Measurements from ENCODE around the gene SMCR8. TPM values are rescaled to one million over a fixed set of nuclear protein-coding genes. Genes with fewer than 3 reads are reported as not detected.

SMCR8 gene
- total RNA-seq, 3 donors from 2014 or later (not counting 1 experiment from before 2014, with no cell fraction given) = 33.5 to 48.5 (median 39.2) TPM

GRCh38 chr17:18315961-18316360 lies 868 bp downstream of the SMCR8 start:
- peaks cover 28% of the 10 kb centered on the region for H3K36me3 ChIP-seq (ENCODE audit: control insufficient read depth, insufficient read depth, low read length)
- peaks cover 64% of the 10 kb centered on the region for H3K4me1 ChIP-seq (ENCODE audit: control insufficient read depth, insufficient read depth, low read length)
- no peaks in the 10 kb centered on the region for H3K9me3 ChIP-seq (ENCODE audit: control insufficient read depth, insufficient read depth, low read length)
- no peak for DNase-seq
- peak overlapping the region; percentile 89 for H3K27ac ChIP-seq (ENCODE audit: low read length)
- peaks cover 81 to 83% of the 10 kb centered on the region in 2 donors for H3K4me1 Mint-ChIP-seq
- no peaks in the 10 kb centered on the region for H3K9me3 Mint-ChIP-seq
- ATAC-seq = no peak
- peak overlapping the region; percentile 91 to 99 for H3K27ac Mint-ChIP-seq
- 77% methylated on average over 11 of the region's 11 CpGs for WGBS (ENCODE audit: insufficient coverage)
- no peaks in the 10 kb centered on the region for H3K36me3 Mint-ChIP-seq
- H3K4me3 ChIP-seq (ENCODE audit: low read length) = peak overlapping the region; percentile 81
- no peaks in the 10 kb centered on the region for H3K27me3 Mint-ChIP-seq (ENCODE audit: low read depth in 2 of 2)
- TF ChIP-seq, protein P1, sequence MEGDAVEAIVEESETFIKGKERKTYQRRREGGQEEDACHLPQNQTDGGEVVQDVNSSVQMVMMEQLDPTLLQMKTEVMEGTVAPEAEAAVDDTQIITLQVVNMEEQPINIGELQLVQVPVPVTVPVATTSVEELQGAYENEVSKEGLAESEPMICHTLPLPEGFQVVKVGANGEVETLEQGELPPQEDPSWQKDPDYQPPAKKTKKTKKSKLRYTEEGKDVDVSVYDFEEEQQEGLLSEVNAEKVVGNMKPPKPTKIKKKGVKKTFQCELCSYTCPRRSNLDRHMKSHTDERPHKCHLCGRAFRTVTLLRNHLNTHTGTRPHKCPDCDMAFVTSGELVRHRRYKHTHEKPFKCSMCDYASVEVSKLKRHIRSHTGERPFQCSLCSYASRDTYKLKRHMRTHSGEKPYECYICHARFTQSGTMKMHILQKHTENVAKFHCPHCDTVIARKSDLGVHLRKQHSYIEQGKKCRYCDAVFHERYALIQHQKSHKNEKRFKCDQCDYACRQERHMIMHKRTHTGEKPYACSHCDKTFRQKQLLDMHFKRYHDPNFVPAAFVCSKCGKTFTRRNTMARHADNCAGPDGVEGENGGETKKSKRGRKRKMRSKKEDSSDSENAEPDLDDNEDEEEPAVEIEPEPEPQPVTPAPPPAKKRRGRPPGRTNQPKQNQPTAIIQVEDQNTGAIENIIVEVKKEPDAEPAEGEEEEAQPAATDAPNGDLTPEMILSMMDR (IDR thresholded peaks at IDR 0.05) = no peak
- intact Hi-C loops (cut with micrococcal nuclease) = loop anchor here (1.0 to 2.0 kb wide), 2 partner anchors 55 to 91 kb away; partner anchors contain the start of genes LLGL1 and MIEF2
- no peaks in the 10 kb centered on the region for H3K27me3 ChIP-seq (ENCODE audit: control insufficient read depth, insufficient read depth, low read length)
- H3K4me3 Mint-ChIP-seq = peak overlapping the region; percentile 97

DNA sequence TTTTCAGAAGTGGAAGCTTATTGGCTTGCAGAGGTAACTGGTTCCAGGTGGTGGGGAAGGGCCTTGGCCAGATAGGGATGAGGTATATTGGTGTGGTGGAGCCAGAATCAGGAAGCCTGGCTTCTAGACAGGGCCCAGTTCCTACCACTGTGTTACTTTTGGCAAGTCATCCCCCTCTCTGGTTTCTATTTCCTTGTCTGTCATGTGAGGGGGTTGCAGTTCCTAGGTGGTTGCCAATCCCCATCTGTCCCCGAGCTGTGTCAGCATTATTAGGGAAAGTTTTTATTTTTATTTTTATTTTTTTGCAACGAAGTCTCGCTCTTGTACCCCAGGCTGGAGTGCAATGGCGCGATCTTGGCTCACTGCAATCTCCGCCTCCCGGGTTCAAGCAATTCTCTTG lies 3.0 kb downstream of the SMCR8 start:
- DNase-seq = no peak
- Mint-ChIP-seq H3K27me3 (ENCODE audit: low read depth in 2 of 2) (no peaks in the 10 kb centered on the region), H3K36me3 (no peaks in the 10 kb centered on the region), H3K4me1 (peaks cover 71 to 79% of the 10 kb centered on the region in 2 donors), H3K27ac (no peak overlapping the region), H3K4me3 (no peak overlapping the region), H3K9me3 (no peaks in the 10 kb centered on the region)
- TF ChIP-seq, protein P1 (IDR thresholded peaks at IDR 0.05) = no peak
- intact Hi-C loops (cut with micrococcal nuclease) = no loop called here
- Histone ChIP-seq H3K36me3 (ENCODE audit: control insufficient read depth, insufficient read depth, low read length) (peaks cover 35% of the 10 kb centered on the region), H3K9me3 (ENCODE audit: control insufficient read depth, insufficient read depth, low read length) (no peaks in the 10 kb centered on the region), H3K27ac (ENCODE audit: low read length) (no peak overlapping the region), H3K4me1 (ENCODE audit: control insufficient read depth, insufficient read depth, low read length) (peaks cover 64% of the 10 kb centered on the region), H3K27me3 (ENCODE audit: control insufficient read depth, insufficient read depth, low read length) (no peaks in the 10 kb centered on the region), H3K4me3 (ENCODE audit: low read length) (no peak overlapping the region)
- no peak for ATAC-seq
- 90% methylated on average over 6 of the region's 7 CpGs for WGBS (ENCODE audit: insufficient coverage)

DNA sequence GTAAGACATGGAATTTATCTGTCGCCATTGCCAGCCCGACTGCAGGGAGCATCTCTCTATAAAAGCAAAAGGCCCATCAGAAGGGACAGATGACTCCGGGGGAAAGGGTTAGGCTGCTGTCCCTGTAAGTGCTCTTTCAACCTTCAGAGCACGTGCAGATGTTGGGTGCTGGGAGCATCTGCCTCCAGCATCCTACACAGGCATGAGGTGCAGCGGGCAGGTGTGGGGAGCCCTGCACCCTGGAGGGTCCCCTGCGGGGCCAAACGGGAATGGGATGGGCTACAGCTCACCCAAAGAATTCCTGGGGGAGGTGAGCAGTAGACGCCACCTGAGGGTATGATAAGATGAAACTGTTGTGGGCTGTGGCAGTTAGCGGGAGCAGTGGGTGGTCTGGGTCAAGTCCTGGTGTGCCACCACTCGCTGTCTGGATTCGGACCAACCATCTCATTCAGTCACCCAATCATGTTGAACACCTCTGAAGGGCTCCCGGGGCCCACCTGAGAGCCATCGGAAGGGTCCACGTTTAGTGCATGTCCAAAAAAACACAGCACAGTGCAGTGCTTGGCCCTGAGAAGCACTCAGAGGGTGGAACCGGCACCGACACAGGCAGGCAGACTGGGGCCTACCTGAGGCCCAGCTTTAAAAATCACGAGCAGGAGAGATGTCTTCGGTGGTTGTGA lies 3.8 kb downstream of the SMCR8 start:
- DNase-seq = no peak
- no peaks in the 10 kb centered on the region for H3K36me3 Mint-ChIP-seq
- TF ChIP-seq, protein P1 (IDR thresholded peaks at IDR 0.05) = no peak
- no peaks in the 10 kb centered on the region for H3K9me3 ChIP-seq (ENCODE audit: control insufficient read depth, insufficient read depth, low read length)
- H3K27ac ChIP-seq (ENCODE audit: low read length) = no peak overlapping the region
- no peaks in the 10 kb centered on the region for H3K9me3 Mint-ChIP-seq
- peaks cover 63 to 71% of the 10 kb centered on the region in 2 donors for H3K4me1 Mint-ChIP-seq
- no peak overlapping the region for H3K4me3 Mint-ChIP-seq
- H3K27ac Mint-ChIP-seq = peak overlapping the region; percentile 43 to 52
- peaks cover 43% of the 10 kb centered on the region for H3K36me3 ChIP-seq (ENCODE audit: control insufficient read depth, insufficient read depth, low read length)
- no peak for ATAC-seq
- 94% methylated on average over 17 of the region's 18 CpGs for WGBS (ENCODE audit: insufficient coverage)
- intact Hi-C loops (cut with micrococcal nuclease) = no loop called here
- no peak overlapping the region for H3K4me3 ChIP-seq (ENCODE audit: low read length)
- no peaks in the 10 kb centered on the region for H3K27me3 Mint-ChIP-seq (ENCODE audit: low read depth in 2 of 2)
- H3K4me1 ChIP-seq (ENCODE audit: control insufficient read depth, insufficient read depth, low read length) = peaks cover 60% of the 10 kb centered on the region
- no peaks in the 10 kb centered on the region for H3K27me3 ChIP-seq (ENCODE audit: control insufficient read depth, insufficient read depth, low read length)
